HG03039 (cell line): ENCODE results near the gene TFR2.

Experiments used
- ATAC-seq: cut with Tn5 transposase; IDR thresholded peaks from one replicate; pipeline ENCODE4 v1.9.1; 2021; ENCODE audit warnings: mild to moderate bottlenecking, moderate library complexity; ENCODE audit not compliant: unreplicated experiment

The TFR2 gene

GRCh38 chr7:100613412-100614175, 27.8 kb downstream of the TFR2 start:
- ATAC-seq: no peak

DNA sequence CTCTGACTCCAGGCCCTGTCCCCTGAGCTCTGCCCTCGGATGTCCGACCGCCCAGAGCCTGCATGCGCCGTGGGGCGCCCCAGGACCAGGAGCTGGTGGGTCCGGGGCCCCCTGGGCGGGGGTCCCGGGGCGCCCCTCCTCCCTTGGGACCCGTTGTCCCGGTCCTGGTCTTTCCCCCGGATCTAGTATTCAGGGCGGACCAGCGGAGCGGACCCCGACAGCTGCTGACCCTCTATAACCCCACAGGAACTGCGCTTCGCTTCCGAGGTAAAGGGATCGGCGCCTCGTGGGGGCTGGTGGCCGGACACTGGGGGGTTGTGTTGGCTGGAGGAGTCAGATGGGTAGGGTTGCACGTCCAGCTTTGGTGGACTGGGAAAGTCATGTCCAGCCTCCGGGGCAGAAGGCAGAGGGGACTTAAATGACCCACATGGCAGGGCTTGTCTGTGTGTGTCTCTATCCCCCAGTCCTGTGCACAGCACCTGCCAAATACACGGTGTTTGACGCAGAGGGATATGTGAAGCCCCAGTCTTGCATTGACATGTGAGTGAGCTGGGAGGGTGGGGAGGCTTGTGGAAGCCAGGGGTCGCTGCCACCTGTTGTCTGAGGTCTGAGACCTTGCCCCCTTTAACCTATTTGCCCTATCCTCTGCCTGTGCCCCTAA, 28.5 kb downstream of the TFR2 start:
- ATAC-seq: no peak

GRCh38 chr7:100611983-100612729, 29.2 kb downstream of the TFR2 start, which contains the start of gene MOSPD3:
TSS of gene MOSPD3 (plus strand) at chr7:100612540. CDS start at chr7:100612792, 252 bp downstream.
- ATAC-seq: peak; percentile 89

DNA sequence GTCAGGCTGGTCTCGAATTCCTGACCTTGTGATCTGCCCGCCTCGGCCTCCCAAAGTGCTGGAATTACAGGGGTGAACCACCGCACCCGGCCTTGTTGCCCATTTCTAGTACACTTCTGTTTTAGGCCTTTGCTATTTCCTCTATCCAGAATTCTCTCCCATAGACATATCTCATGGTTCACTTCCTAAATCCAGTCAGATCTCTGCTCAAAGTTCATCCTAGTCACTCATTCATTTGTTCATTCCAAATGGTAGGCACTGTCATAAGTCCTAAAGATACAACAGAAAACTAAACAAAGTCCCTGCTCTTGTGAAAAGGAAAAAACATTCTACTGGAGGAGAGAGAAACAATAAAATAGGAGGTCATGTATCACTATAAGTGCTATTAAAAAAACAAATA, 31.4 kb downstream of the TFR2 start:
- no peak for ATAC-seq

- no peak for ATAC-seq
Observed at GRCh38 chr7:100607111-100607510, 34.2 kb downstream of the TFR2 start.

DNA sequence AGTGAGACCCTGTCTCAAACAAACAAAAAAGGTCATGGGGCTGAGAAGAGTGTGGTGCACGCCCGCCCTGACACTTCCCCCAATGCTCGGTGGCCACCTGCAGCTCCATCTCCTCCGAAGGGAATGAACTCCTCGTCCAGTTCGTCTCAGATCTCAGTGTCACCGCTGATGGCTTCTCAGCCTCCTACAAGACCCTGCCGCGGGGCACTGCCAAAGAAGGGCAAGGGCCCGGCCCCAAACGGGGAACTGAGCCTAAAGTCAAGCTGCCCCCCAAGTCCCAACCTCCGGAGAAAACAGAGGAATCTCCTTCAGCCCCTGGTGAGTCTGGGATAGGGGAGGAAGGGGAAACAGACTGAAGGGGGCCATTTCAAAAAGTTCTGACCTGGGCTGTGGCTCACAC, 35.0 kb downstream of the TFR2 start:
- no peak for ATAC-seq

- no peak for ATAC-seq
Observed at GRCh38 chr7:100604976-100605911, 36.1 kb downstream of the TFR2 start.

DNA sequence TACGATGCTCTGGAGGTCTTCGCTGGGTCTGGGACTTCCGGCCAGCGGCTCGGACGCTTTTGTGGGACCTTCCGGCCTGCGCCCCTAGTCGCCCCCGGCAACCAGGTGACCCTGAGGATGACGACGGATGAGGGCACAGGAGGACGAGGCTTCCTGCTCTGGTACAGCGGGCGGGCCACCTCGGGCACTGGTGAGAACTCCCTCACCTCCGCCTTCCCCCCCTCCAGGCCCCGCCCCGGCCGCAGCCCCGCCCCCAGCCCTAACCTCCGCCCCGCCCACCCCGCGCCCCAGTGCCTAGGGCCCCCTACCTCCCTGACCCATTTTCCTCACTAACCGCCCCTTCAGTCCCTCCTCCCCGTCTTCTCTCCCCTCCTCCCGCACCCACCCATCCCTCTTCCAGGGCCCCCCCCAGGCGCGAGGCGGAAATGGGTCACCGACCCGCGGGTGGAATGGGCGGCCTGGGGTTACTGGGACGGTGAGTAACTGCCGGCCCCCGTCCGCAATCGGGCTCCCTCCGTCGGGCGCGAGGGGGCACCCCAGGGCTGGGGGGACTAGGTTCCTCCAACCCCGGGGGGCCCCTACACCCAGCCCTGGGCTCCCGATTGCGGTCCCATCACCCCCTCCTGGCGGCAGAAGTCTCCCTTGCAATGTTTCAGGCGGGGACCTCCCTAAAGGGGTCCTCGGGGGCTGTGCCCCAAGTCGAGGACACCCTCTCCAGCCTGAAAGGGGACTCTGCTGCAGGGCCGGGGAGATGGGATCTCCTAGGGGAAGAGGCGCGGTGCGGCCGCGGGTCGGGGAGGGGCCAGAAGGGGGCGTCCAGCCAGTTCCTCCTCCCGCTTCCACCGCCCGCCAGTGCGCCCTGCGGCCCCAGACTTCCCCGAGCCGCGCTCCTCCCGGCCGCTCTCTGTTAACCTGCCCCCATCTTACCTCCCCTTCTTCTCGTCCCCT, 37.0 kb downstream of the TFR2 start:
- no peak for ATAC-seq

GRCh38 chr7:100603726-100604027, 37.7 kb downstream of the TFR2 start:
- no peak for ATAC-seq

GRCh38 chr7:100602889-100603725, 38.2 kb downstream of the TFR2 start:
- ATAC-seq: no peak

GRCh38 chr7:100600730-100601038, 40.7 kb downstream of the TFR2 start:
- no peak for ATAC-seq

DNA sequence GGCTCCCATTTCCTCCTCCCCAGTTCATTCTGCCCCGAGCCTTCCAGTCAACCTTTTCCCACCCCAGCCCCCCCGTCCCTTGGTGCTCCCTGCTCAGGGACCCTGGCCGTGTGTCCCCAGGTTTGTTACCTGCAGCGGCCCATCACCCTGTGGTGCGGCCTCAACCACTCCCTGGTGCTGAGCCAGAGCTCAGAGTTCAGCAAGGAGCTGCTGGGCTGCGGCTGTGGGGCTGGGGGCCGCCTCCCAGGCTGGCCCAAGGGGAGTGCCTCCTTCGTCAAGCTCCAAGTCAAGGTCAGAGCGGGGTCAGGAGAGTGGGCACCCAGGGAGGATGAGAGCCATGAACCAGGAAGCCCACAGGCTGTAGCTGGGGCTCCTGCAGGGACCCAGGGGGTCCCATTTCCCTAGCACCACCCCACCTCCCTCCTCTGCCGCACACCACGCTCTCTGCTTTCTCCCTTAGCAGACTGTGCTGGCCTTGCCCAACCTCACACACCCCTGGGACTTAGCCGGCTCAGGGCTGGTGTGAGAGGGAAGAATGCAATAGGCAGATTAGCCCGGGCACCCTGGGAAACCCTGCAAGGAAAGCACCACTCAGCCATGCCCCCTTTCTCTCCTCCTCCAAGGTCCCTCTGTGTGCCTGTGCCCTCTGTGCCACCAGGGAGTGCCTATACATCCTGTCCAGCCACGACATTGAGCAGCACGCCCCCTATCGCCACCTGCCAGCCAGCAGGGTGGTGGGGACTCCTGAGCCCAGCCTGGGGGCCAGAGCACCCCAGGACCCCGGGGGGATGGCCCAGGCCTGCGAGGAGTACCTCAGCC, 41.2 kb downstream of the TFR2 start:
- no peak for ATAC-seq

DNA sequence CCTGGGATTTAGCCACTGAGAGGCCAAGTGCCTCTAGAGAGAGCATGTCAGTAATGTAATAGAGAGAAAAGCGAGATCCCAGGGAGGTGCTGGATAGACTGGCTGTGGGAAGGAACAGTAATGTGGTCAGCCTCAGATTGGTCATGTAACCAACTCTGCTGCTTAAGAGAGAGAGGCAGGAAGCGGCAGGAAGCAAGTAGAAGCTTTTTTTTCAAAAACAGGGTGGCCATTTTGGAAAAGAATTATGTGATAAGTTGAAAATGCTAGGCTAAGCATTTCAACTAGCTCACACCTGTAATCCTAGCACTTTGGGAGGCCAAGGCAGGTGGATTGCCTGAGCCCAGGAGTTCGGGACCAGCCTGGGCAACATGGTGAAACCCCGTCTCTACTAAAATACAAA, 42.9 kb downstream of the TFR2 start:
- ATAC-seq: no peak

DNA sequence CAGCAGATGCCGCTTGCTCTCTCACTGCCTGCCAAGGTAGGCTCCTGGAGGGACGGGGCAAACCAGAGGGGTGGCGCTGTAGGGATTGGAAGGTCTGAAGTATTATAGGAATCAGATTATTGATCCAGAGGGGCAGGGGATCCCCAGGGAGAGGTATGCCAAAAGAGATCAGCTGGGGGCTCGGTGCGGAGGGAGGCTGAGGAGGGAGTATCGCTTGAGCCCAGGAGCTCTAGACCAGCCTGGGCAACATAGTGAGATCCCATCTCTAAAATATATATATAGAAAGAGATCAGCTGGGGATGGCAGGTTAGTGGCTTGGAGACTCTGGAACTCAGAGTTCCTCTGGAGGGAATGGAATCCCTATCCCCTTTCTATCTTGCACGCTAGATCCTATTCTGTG, 46.2 kb downstream of the TFR2 start:
- no peak for ATAC-seq

GRCh38 chr7:100591596-100591995, 49.8 kb downstream of the TFR2 start:
- ATAC-seq: no peak

DNA sequence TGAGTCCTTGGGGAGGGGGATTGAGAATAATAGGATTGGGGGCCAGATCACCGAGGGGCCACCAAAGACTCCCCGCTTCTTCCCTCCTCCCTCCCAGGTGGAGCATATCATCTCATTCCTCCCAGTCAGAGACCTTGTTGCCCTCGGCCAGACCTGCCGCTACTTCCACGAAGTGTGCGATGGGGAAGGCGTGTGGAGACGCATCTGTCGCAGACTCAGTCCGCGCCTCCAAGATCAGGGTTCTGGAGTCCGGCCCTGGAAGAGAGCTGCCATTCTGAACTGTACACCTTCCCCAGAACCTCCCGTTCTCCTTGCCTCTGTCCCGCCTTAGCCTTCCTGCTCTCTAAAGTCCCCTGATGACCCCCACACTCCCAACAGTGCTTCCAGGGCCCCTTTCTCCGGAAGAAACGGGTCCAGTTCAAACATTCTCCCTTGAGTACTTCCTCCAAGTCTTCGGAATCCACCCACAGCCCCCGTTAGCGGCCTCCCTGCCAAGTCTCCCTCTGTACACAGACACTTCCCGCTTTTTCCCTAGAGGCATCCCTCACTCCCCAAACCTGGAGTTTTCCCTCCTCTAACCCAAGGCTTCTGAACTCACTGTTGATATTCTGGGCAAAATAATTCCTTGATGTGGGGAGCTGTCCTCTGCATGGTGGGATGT, 51.1 kb downstream of the TFR2 start:
- ATAC-seq: no peak

- ATAC-seq: no peak
Observed at GRCh38 chr7:100589341-100589947, 51.9 kb downstream of the TFR2 start.
